Naive thymus-derived CD4-positive, alpha-beta T cell (primary cell): Measurements from ENCODE around the gene KRTAP2-2. TPM values are rescaled to one million over a fixed set of nuclear protein-coding genes. Genes with fewer than 3 reads are reported as not detected.
"Not testable (repeated sequence)": the region's sequence is repeated elsewhere in the genome, so short reads cannot be mapped to it uniquely, and the experiment has no call there.

Source experiments
- ATAC-seq: fragments of 150-1000 bp; cut with Tn5 transposase; 2 replicates; pipeline ENCODE4 v1.10.0; 2021; ENCODE audit warnings: mild to moderate bottlenecking, moderate library complexity
- CTCF ChIA-PET: fragments of 350-600 bp; sonication (Branson Sonifier 250); formaldehyde crosslinking; loops from one replicate; lab custom pipeline; 2021; ENCODE audit warnings: antibody characterized with exemption; lab: Charles Lee
- POLR2A ChIA-PET: fragments of 350-600 bp; sonication (Branson Sonifier 250); formaldehyde crosslinking; loops from one replicate; lab custom pipeline; 2021; ENCODE audit warnings: antibody characterized with exemption, inconsistent platforms; lab: Charles Lee
- DNase-seq, 9 donors: peaks; one replicate each; pipeline versions ENCODE4 v3.0.0 to v3.0.0-alpha.2; 2020 to 2022; ENCODE audit warnings: mixed read lengths in 1 of 9
- H3K27ac ChIP-seq: one replicate; pipeline ENCODE4 v1.7.0; 2013; ENCODE audit warnings: mild to moderate bottlenecking, low read depth, low read length, moderate library complexity
- H3K27me3 ChIP-seq, 2 donors: one replicate each; pipeline ENCODE4 v1.7.0; 2013; ENCODE audit warnings: low read length in 2 of 2, mild to moderate bottlenecking in 2 of 2, moderate library complexity in 2 of 2; ENCODE audit not compliant: control insufficient read depth in 2 of 2, insufficient read depth in 2 of 2
- H3K36me3 ChIP-seq, 3 experiments: 1 replicate in 2 of 3; 2 replicates in 1 of 3; pipeline ENCODE4 v1.7.0; 2013; ENCODE audit warnings: low read length in 3 of 3, mild to moderate bottlenecking in 3 of 3, moderate library complexity in 1 of 3; ENCODE audit not compliant: insufficient read depth in 3 of 3, control insufficient read depth in 2 of 3
- H3K4me1 ChIP-seq, 2 donors: one replicate each; pipeline ENCODE4 v1.7.0; 2013; ENCODE audit warnings: low read length in 2 of 2, mild to moderate bottlenecking in 2 of 2, moderate library complexity in 1 of 2; ENCODE audit not compliant: control insufficient read depth in 2 of 2, insufficient read depth in 2 of 2
- H3K4me3 ChIP-seq: 2 replicates; pipeline ENCODE4 v1.7.0; 2013; ENCODE audit warnings: mild to moderate bottlenecking, low read length
- H3K9me3 ChIP-seq, 3 experiments: 1 replicate in 2 of 3; 2 replicates in 1 of 3; pipeline ENCODE4 v1.7.0; 2013; ENCODE audit warnings: low read length in 3 of 3; ENCODE audit not compliant: control insufficient read depth in 2 of 3
- H3K27ac Mint-ChIP-seq, 9 donors: one replicate each; pipeline ENCODE4 v1.8.0; 2020 to 2022; ENCODE audit warnings: mixed read lengths in 9 of 9, mild to moderate bottlenecking in 8 of 9, moderate library complexity in 5 of 9, inconsistent platforms in 2 of 9
- H3K27me3 Mint-ChIP-seq, 5 donors: one replicate each; pipeline ENCODE4 v1.8.0; 2021 to 2022; ENCODE audit warnings: mixed read lengths in 5 of 5, mild to moderate bottlenecking in 1 of 5
- H3K36me3 Mint-ChIP-seq, 5 donors: one replicate each; pipeline ENCODE4 v1.8.0; 2020 to 2022; ENCODE audit warnings: mixed read lengths in 5 of 5, mild to moderate bottlenecking in 3 of 5, inconsistent platforms in 1 of 5
- H3K4me1 Mint-ChIP-seq, 7 donors: one replicate each; pipeline ENCODE4 v1.8.0; 2020 to 2022; ENCODE audit warnings: mixed read lengths in 7 of 7, mild to moderate bottlenecking in 3 of 7, inconsistent platforms in 1 of 7
- H3K4me3 Mint-ChIP-seq, 10 donors: one replicate each; pipeline ENCODE4 v1.8.0; 2020 to 2022; ENCODE audit warnings: mild to moderate bottlenecking in 10 of 10, mixed read lengths in 10 of 10, moderate library complexity in 6 of 10, inconsistent platforms in 2 of 10
- H3K9me3 Mint-ChIP-seq, 11 donors: one replicate each; pipeline ENCODE4 v1.8.0; 2020 to 2022; ENCODE audit warnings: mixed read lengths in 11 of 11, mild to moderate bottlenecking in 4 of 11, inconsistent platforms in 1 of 11, moderate library complexity in 1 of 11
- intact Hi-C, 2 donors: fragments of 100-400 bp; cut with micrococcal nuclease; formaldehyde crosslinking; loops; one replicate each; pipeline ENCODE4 v1.15.1; 2023
- polyA plus RNA-seq, 2 donors: library from polyadenylated mRNA; unstranded; fragments of 300-500 nt; fragmentation: Illumina TruSeq; gene quantifications; one replicate each; pipeline ENCODE4 v1.2.3, GENCODE V29; 2021
- total RNA-seq, 6 experiments: library from RNA in 5 of 6; stranded (reverse) in 5 of 6; gene quantifications; 1 replicate in 5 of 6; 2 replicates in 1 of 6; pipeline ENCODE4 v1.2.3 and lab custom pipeline; 2021 to 2026

Gene KRTAP2-2
- total and polyA plus RNA-seq, 7 experiments from 2014 or later: not detected

GRCh38 chr17:41098042-41098441 is 43.0 kb upstream of the KRTAP2-2 start, which contains the start of gene KRTAP4-8:
Gene KRTAP4-8, minus strand, starts transcription at chr17:41098142. Its CDS starts 58 bp downstream, at chr17:41098084.
- POLR2A ChIA-PET: no interaction called here
- Mint-ChIP-seq H3K9me3 (peaks cover 0 to 4% (median 0%) of the 10 kb centered on the region in 11 donors), H3K4me1 (peaks cover 0 to 26% (median 15%) of the 10 kb centered on the region in 7 donors), H3K27ac (no peak within 1 kb of the TSS), H3K27me3 (peaks cover 10 to 15% (median 11%) of the 10 kb centered on the region in 5 donors), H3K4me3 (no peak within 1 kb of the TSS), H3K36me3 (peaks cover 0 to 5% (median 0%) of the 10 kb centered on the region in 5 donors)
- H3K27me3 ChIP-seq: no peaks in the 10 kb centered on the region
- H3K27ac ChIP-seq: no peak within 1 kb of the TSS
- H3K36me3 ChIP-seq: no peaks in the 10 kb centered on the region
- no peaks in the 10 kb centered on the region for H3K4me1 ChIP-seq
- H3K9me3 ChIP-seq: no peaks in the 10 kb centered on the region
- CTCF ChIA-PET: no interaction called here
- no peak within 1 kb of the TSS for H3K4me3 ChIP-seq
- ATAC-seq (no peak), DNase-seq (no peak)
- intact Hi-C loops: no loop called here

- Histone ChIP-seq H3K4me1 (no peaks in the 10 kb centered on the region), H3K27me3 (no peaks in the 10 kb centered on the region), H3K27ac (no peak overlapping the region), H3K9me3 (no peaks in the 10 kb centered on the region), H3K36me3 (no peaks in the 10 kb centered on the region), H3K4me3 (no peak overlapping the region)
- Mint-ChIP-seq H3K36me3 (peaks cover 0 to 5% (median 0%) of the 10 kb centered on the region in 5 donors), H3K9me3 (peaks cover 0 to 8% (median 0%) of the 10 kb centered on the region in 11 donors), H3K27ac (no peak overlapping the region), H3K4me1 (peaks cover 0 to 20% (median 15%) of the 10 kb centered on the region in 7 donors), H3K4me3 (no peak overlapping the region), H3K27me3 (peaks cover 10 to 15% (median 11%) of the 10 kb centered on the region in 5 donors)
- CTCF ChIA-PET: interaction anchor here (0.6 kb wide), 1 partner anchor 94 kb away, joined by 6 read pairs; no protein-coding TSS in a partner anchor
- no peak for DNase-seq
- POLR2A ChIA-PET: no interaction called here
- intact Hi-C loops: no loop called here
- no peak for ATAC-seq
Observed at GRCh38 chr17:41096055-41096454, 41.0 kb upstream of the KRTAP2-2 start.

- H3K27me3 ChIP-seq, H3K36me3 Mint-ChIP-seq, H3K27ac ChIP-seq, H3K4me1 Mint-ChIP-seq, H3K4me1 ChIP-seq, H3K36me3 ChIP-seq, ATAC-seq, H3K9me3 Mint-ChIP-seq, H3K4me3 Mint-ChIP-seq, POLR2A ChIA-PET, H3K27ac Mint-ChIP-seq, CTCF ChIA-PET, DNase-seq, H3K4me3 ChIP-seq, H3K9me3 ChIP-seq, intact Hi-C loops: not testable (repeated sequence)
- H3K27me3 Mint-ChIP-seq: peaks cover 0 to 16% (median 6%) of the 10 kb centered on the region in 5 donors
Observed at GRCh38 chr17:41088760-41089352, 33.8 kb upstream of the KRTAP2-2 start.

- H3K27ac ChIP-seq, H3K4me3 ChIP-seq, H3K27me3 Mint-ChIP-seq, H3K27me3 ChIP-seq, ATAC-seq, H3K4me1 ChIP-seq, H3K9me3 Mint-ChIP-seq, H3K36me3 ChIP-seq, H3K9me3 ChIP-seq, POLR2A ChIA-PET, H3K36me3 Mint-ChIP-seq, CTCF ChIA-PET, H3K4me3 Mint-ChIP-seq, H3K4me1 Mint-ChIP-seq, H3K27ac Mint-ChIP-seq, intact Hi-C loops, DNase-seq: not testable (repeated sequence)
Observed at GRCh38 chr17:41084100-41084856, 29.2 kb upstream of the KRTAP2-2 start, which contains the start of gene KRTAP4-7. Gene KRTAP4-7, plus strand, starts transcription at chr17:41084150. Its CDS starts 57 bp downstream, at chr17:41084207.

- H3K9me3 ChIP-seq, H3K4me1 ChIP-seq, POLR2A ChIA-PET, H3K27ac ChIP-seq, CTCF ChIA-PET, H3K27me3 Mint-ChIP-seq, H3K9me3 Mint-ChIP-seq, H3K36me3 Mint-ChIP-seq, ATAC-seq, H3K4me3 ChIP-seq, DNase-seq, H3K4me1 Mint-ChIP-seq, H3K27ac Mint-ChIP-seq, intact Hi-C loops, H3K36me3 ChIP-seq, H3K4me3 Mint-ChIP-seq, H3K27me3 ChIP-seq: not testable (repeated sequence)
Observed at GRCh38 chr17:41083427-41083826, 28.4 kb upstream of the KRTAP2-2 start.

- H3K27ac Mint-ChIP-seq: no peak overlapping the region
- no peak for DNase-seq
- intact Hi-C loops: no loop called here
- peaks cover 0 to 2% (median 0%) of the 10 kb centered on the region in 7 donors for H3K4me1 Mint-ChIP-seq
- H3K4me1 ChIP-seq: no peaks in the 10 kb centered on the region
- no peak overlapping the region for H3K4me3 Mint-ChIP-seq
- H3K9me3 ChIP-seq: no peaks in the 10 kb centered on the region
- no peak overlapping the region for H3K4me3 ChIP-seq
- H3K9me3 Mint-ChIP-seq: peaks cover 0 to 2% (median 0%) of the 10 kb centered on the region in 11 donors
- ChIA-PET POLR2A (no interaction called here), CTCF (no interaction called here)
- peaks cover 0 to 10% (median 2%) of the 10 kb centered on the region in 5 donors for H3K27me3 Mint-ChIP-seq
- H3K27ac ChIP-seq: no peak overlapping the region
- no peaks in the 10 kb centered on the region for H3K27me3 ChIP-seq
- ATAC-seq: no peak
- H3K36me3 Mint-ChIP-seq: no peaks in the 10 kb centered on the region
- no peaks in the 10 kb centered on the region for H3K36me3 ChIP-seq
Observed at GRCh38 chr17:41082626-41083025, 27.6 kb upstream of the KRTAP2-2 start.
